HEK293 (cell line): ENCODE measurements around the gene LCMT2.

ENCODE experiments used
- CTCF ChIA-PET: fragments of 350-600 bp; formaldehyde crosslinking; extraction: SDS; loops from one replicate; lab custom pipeline; 2021; ENCODE audit warnings: antibody characterized with exemption; lab: Yijun Ruan, JAX
- POLR2A ChIA-PET: fragments of 300-600 bp; formaldehyde crosslinking; extraction: SDS; loops from one replicate; lab custom pipeline; 2020; ENCODE audit warnings: antibody characterized with exemption, inconsistent platforms; lab: Yijun Ruan, JAX
- H3K27ac ChIP-seq: fragments of 200-500 bp; sonication (Bioruptor generic); 2 replicates; pipeline ENCODE4 v1.5.1; 2014; ENCODE audit warnings: low read depth, low read length, control low read depth, inconsistent platforms; ENCODE audit errors: extremely low read depth
- H3K36me3 ChIP-seq, 2 experiments: fragments of 200-500 bp in 1 of 2; sonication (Bioruptor generic) in 1 of 2; 1 replicate in 1 of 2; 2 replicates in 1 of 2; pipeline ENCODE4 v1.5.1; 2014 to 2017; ENCODE audit warnings: inconsistent platforms in 2 of 2, low read length in 2 of 2; ENCODE audit not compliant: control insufficient read depth in 2 of 2, insufficient read depth in 1 of 2
- H3K4me1 ChIP-seq: fragments of 200-500 bp; sonication (Bioruptor generic); 2 replicates; pipeline ENCODE4 v1.5.1; 2014; ENCODE audit warnings: mild to moderate bottlenecking, low read length, inconsistent platforms; ENCODE audit not compliant: control insufficient read depth, insufficient read depth
- H3K4me3 ChIP-seq: 2 replicates; pipeline ENCODE4 v1.5.1; 2011; ENCODE audit warnings: low read depth, mild to moderate bottlenecking, control low read depth, low read length, moderate library complexity
- H3K9me3 ChIP-seq: fragments of 200-500 bp; sonication (Bioruptor generic); 2 replicates; pipeline ENCODE4 v1.5.1; 2014; ENCODE audit warnings: low read depth, low read length, inconsistent platforms; ENCODE audit not compliant: control insufficient read depth, insufficient read depth
- KLF7 ChIP-seq: fragments of 450-650 bp; formaldehyde crosslinking; IDR thresholded peaks from 2 replicates; pipeline ENCODE4 v1.5.1; 2016; ENCODE audit warnings: missing biosample characterization, missing genetic modification characterization, borderline replicate concordance
- OVOL3 ChIP-seq: fragments of 450-650 bp; formaldehyde crosslinking; IDR thresholded peaks from 2 replicates; pipeline ENCODE4 v1.5.1; 2016; ENCODE audit warnings: missing biosample characterization, missing genetic modification characterization
- PRDM10 ChIP-seq: fragments of 450-650 bp; formaldehyde crosslinking; IDR thresholded peaks from 2 replicates; pipeline ENCODE4 v1.5.1; 2016; ENCODE audit warnings: missing biosample characterization, missing genetic modification characterization
- PRDM4 ChIP-seq: fragments of 450-650 bp; formaldehyde crosslinking; IDR thresholded peaks from 2 replicates; pipeline ENCODE4 v1.5.1; 2017; ENCODE audit warnings: missing biosample characterization, missing genetic modification characterization
- RBAK ChIP-seq: fragments of 450-650 bp; formaldehyde crosslinking; IDR thresholded peaks from 2 replicates; pipeline ENCODE4 v1.5.1; 2016; ENCODE audit warnings: missing biosample characterization, missing genetic modification characterization
- ZBTB49 ChIP-seq: fragments of 450-650 bp; formaldehyde crosslinking; IDR thresholded peaks from 2 replicates; pipeline ENCODE4 v1.5.1; 2016; ENCODE audit warnings: missing biosample characterization, missing genetic modification characterization, low read depth
- ZBTB6 ChIP-seq: fragments of 450-650 bp; formaldehyde crosslinking; IDR thresholded peaks from 2 replicates; pipeline ENCODE4 v1.5.1; 2017; ENCODE audit warnings: missing biosample characterization, missing genetic modification characterization
- ZFP3 ChIP-seq: fragments of 450-650 bp; formaldehyde crosslinking; IDR thresholded peaks from 2 replicates; pipeline ENCODE4 v1.5.1; 2016; ENCODE audit warnings: low read depth, missing biosample characterization, missing genetic modification characterization
- ZNF121 ChIP-seq: fragments of 450-650 bp; formaldehyde crosslinking; IDR thresholded peaks from 2 replicates; pipeline ENCODE4 v1.5.1; 2016; ENCODE audit warnings: missing biosample characterization, missing genetic modification characterization
- ZNF146 ChIP-seq: fragments of 450-650 bp; formaldehyde crosslinking; IDR thresholded peaks from 2 replicates; pipeline ENCODE4 v1.5.1; 2016; ENCODE audit warnings: missing biosample characterization, missing genetic modification characterization
- ZNF2 ChIP-seq: fragments of 450-650 bp; formaldehyde crosslinking; IDR thresholded peaks from 2 replicates; pipeline ENCODE4 v1.5.1; 2016; ENCODE audit warnings: missing biosample characterization, missing genetic modification characterization
- ZNF223 ChIP-seq: fragments of 450-650 bp; formaldehyde crosslinking; IDR thresholded peaks from 2 replicates; pipeline ENCODE4 v1.5.1; 2016; ENCODE audit warnings: missing biosample characterization, missing genetic modification characterization
- ZNF280C ChIP-seq: fragments of 450-650 bp; formaldehyde crosslinking; IDR thresholded peaks from 2 replicates; pipeline ENCODE4 v1.5.1; 2016; ENCODE audit warnings: missing biosample characterization, missing genetic modification characterization
- ZNF391 ChIP-seq: fragments of 450-650 bp; formaldehyde crosslinking; IDR thresholded peaks from 2 replicates; pipeline ENCODE4 v1.5.1; 2016; ENCODE audit warnings: low read depth, missing biosample characterization, missing genetic modification characterization, borderline replicate concordance
- ZNF423 ChIP-seq: fragments of 450-650 bp; formaldehyde crosslinking; IDR thresholded peaks from 2 replicates; pipeline ENCODE4 v1.5.1; 2016; ENCODE audit warnings: missing biosample characterization, missing genetic modification characterization
- ZNF433 ChIP-seq: fragments of 450-650 bp; formaldehyde crosslinking; IDR thresholded peaks from 2 replicates; pipeline ENCODE4 v1.5.1; 2016; ENCODE audit warnings: missing biosample characterization, missing genetic modification characterization, low read depth
- ZNF530 ChIP-seq: fragments of 450-650 bp; formaldehyde crosslinking; IDR thresholded peaks from 2 replicates; pipeline ENCODE4 v1.5.1; 2016; ENCODE audit warnings: low read depth, missing biosample characterization, missing genetic modification characterization
- ZNF549 ChIP-seq: fragments of 450-650 bp; IDR thresholded peaks from 2 replicates; pipeline ENCODE4 v1.5.1; 2018; ENCODE audit warnings: missing biosample characterization, missing genetic modification characterization, mild to moderate bottlenecking, inconsistent platforms, moderate library complexity
- ZNF623 ChIP-seq: fragments of 450-650 bp; formaldehyde crosslinking; IDR thresholded peaks from 2 replicates; pipeline ENCODE4 v1.5.1; 2016; ENCODE audit warnings: missing biosample characterization, missing genetic modification characterization
- ZNF626 ChIP-seq: fragments of 450-650 bp; sonication (Bioruptor Pico); formaldehyde crosslinking; IDR thresholded peaks from 2 replicates; pipeline ENCODE4 v1.5.1; 2018; ENCODE audit warnings: missing biosample characterization, missing genetic modification characterization, inconsistent platforms
- ZNF776 ChIP-seq: fragments of 450-650 bp; formaldehyde crosslinking; IDR thresholded peaks from 2 replicates; pipeline ENCODE4 v1.5.0; 2017; ENCODE audit warnings: missing biosample characterization, missing genetic modification characterization, borderline replicate concordance
- ZNF777 ChIP-seq: fragments of 450-650 bp; formaldehyde crosslinking; IDR thresholded peaks from 2 replicates; pipeline ENCODE4 v1.5.1; 2017; ENCODE audit warnings: missing biosample characterization, missing genetic modification characterization, borderline replicate concordance
- ZXDB ChIP-seq: fragments of 450-650 bp; formaldehyde crosslinking; IDR thresholded peaks from 2 replicates; pipeline ENCODE4 v1.5.1; 2016; ENCODE audit warnings: missing biosample characterization, missing genetic modification characterization

LCMT2 gene

GRCh38 chr15:43277231-43277823 is 53.0 kb downstream of the LCMT2 start:
- Histone ChIP-seq H3K36me3 (no peaks in the 10 kb centered on the region), H3K4me1 (no peaks in the 10 kb centered on the region), H3K9me3 (no peaks in the 10 kb centered on the region), H3K27ac (no peak overlapping the region), H3K4me3 (no peak overlapping the region)
- CTCF ChIA-PET: interaction anchor here (0.7 to 1.2 kb wide), 2 partner anchors 8 to 9 kb away, joined by 3 read pairs; no protein-coding TSS in a partner anchor
- POLR2A ChIA-PET: no interaction called here
- TF ChIP-seq ZNF549 (no peak), PRDM10 (tag by site-specific recombination) (no peak), ZNF626 (no peak), OVOL3 (tag by site-specific recombination) (no peak), ZNF623 (tag by site-specific recombination) (no peak), ZNF391 (tag by site-specific recombination) (no peak), ZNF280C (tag by site-specific recombination) (no peak), ZFP3 (tag by site-specific recombination) (no peak), KLF7 (tag by site-specific recombination) (no peak), ZBTB6 (tag by site-specific recombination) (no peak), ZNF777 (no peak)

- CTCF ChIA-PET: interaction anchor here (0.6 to 1.2 kb wide), 3 partner anchors 8 to 55 kb away, joined by 3 read pairs; no protein-coding TSS in a partner anchor
- no peaks in the 10 kb centered on the region for H3K36me3 ChIP-seq
- no peak for TF ChIP-seq ZBTB49
- no peak for TF ChIP-seq ZNF433 (tag by site-specific recombination)
- TF ChIP-seq RBAK (tag by site-specific recombination): no peak
- no peak for TF ChIP-seq ZNF146 (tag by site-specific recombination)
- TF ChIP-seq ZNF121 (tag by site-specific recombination): no peak
- TF ChIP-seq ZNF423: no peak
- TF ChIP-seq ZNF530: no peak
- no peak for TF ChIP-seq PRDM4 (tag by site-specific recombination)
- TF ChIP-seq ZNF2 (tag by site-specific recombination): no peak
- no peak for TF ChIP-seq ZXDB
- no peak for TF ChIP-seq ZNF223 (tag by site-specific recombination)
- no peak for TF ChIP-seq ZNF776 (tag by site-specific recombination)
Observed at GRCh38 chr15:43276563-43277200, 53.7 kb downstream of the LCMT2 start.

More at GRCh38 chr15:43276563-43277200, 53.7 kb downstream of the LCMT2 start:
- H3K9me3 ChIP-seq: no peaks in the 10 kb centered on the region
- H3K4me3 ChIP-seq: no peak overlapping the region
- no peaks in the 10 kb centered on the region for H3K4me1 ChIP-seq
- POLR2A ChIA-PET: no interaction called here
- H3K27ac ChIP-seq: no peak overlapping the region
